ENCODE data around the gene ONECUT2.

The ONECUT2 gene

DNA sequence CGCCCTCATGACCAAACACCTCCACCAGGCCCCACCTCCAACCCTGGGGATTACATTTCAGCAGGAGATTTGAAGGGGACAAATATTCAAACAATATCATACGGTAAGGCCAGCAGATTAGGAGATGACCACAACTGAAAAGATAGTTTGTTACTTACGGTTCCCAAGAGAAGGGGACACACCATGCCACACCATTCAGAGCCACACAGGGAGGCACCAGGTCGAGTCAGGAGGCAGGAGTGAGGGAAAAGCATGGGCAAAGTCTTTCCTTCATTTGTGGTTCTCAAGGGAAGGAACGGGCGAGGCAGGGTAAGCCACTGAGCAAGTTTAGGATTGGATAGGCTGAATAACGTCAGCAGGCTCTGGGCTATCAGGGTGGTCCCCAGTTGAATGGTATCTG is 94.0 kb downstream of the ONECUT2 start:
- DNase-seq (ENCODE audit: low read depth): no peak

DNA sequence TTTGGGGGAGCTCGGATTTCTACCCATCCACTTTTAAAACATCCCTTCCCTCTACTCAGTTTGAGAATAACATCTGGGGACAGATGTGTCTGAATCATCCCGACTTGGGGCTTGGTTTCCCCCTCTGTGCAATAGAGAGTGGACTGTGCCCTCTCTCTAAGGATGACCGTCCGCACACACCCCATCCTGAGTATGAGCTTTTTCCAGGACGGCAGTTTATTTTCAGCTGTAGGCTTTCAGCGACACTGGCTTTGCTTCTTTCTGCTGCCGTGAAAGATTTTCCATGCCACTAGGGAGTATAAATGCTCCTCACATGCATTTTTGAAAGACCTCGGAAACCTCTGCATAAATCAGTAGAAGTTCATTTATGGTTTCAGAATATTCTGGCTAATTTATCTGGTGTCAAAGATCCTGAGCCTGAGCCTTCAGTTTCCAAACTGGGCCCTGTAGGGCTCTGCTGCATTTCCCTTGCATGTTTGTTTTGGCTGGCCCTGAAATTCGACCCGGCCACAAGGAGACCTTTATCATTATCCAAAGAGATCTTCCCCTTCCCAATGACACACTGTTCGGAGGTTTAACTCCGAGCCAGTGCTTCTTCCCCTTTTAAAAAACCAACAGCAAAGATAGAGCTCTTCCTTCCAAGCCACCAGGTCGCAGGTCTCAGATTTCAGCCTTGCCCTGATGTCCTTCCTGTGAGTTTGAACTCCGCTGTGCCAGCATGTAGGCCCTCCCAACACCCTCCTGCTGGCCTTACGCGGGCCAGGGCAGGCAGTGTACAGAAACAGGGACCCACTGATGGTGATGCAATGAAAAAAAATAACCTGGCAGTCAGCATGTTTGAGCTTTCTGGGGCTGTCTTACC is 98.1 kb downstream of the ONECUT2 start:
- no peak for DNase-seq (ENCODE audit: low read depth)

DNA sequence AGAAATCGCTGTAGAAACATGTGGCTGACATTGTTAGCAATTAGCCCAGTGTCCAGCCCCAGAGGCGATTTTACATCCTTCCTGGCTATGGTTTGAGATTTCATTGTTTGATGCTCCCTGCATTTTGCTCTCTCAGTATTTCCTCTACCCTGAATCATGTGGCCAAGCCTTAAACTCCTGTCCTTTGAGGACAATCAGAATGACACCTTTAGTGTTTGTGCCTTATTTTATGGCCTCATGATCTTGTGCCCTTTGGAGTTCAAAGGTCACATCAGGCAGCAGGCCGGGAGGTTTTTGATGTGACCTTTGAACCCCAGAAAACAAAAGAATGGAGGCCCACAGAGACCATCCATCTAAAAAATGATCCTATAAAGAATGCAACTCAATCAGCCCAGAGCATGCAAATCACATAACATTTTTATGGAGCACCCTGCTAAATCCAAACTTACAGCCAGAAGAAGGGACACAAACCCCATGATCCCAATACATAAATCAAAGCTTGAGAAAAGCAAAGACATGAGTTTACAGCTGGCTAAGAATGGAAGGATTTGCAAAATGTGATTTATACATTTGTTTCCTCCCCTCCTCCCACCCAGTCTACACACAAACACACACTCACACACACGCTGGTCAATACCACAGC is 98.8 kb downstream of the ONECUT2 start:
- DNase-seq (ENCODE audit: low read depth): no peak

DNA sequence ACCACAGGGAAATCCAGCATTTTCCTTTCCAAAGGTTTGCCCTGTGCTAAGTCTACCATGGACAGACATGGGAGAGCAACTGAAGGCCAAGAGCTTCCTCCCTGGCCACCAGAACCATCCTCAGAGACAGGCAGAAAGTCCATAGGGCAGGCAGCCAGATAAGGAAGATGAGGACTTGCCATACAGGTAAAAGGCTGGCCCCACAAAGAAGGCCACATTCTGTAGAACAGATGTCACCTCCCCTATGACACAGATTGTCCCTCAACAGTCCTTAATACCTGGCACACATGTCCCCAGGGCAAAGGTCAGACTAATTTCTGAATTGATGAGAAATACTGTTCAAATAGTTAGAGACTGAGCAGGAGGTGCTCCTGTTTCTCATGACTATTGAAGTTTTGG is 99.3 kb downstream of the ONECUT2 start:
- DNase-seq (ENCODE audit: low read depth): no peak

DNA sequence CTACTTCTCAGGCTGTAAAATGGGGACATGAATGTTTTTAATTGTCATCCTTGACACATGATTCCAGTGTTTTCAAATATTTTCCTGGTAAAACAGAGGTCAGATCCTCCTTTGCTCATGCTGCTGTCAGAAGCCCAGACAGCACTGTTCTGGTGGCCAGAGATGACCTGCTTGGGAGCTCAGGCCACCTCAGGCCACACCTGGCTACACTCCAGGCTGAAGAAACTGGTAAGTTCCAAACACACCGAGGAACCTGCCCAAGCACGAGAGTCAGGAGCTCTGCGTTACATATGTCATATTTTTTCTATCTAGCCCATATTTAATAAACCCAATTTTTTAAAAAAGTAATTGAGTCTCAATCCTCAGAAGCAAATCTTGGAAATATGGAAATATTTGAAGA is 103.4 kb downstream of the ONECUT2 start:
- no peak for DNase-seq (ENCODE audit: low read depth)

DNA sequence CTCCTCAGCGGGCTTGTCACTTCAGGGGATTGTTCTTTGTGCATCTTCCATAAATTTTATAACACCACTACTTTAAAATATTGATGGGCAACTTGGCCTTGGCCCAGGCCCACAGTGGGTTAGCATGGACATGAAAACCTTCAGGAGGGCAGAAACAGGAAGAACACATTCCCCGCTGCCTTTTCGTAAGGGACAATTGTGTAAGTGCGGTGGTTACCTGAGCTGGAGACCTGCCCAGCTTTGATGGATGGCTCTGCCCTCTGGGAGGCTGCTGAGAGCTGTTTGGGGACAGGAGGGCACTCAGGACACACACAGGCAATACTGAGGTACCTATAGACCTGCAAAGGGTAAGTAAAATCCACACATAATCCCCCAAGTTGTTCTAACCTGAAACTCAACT is 104.5 kb downstream of the ONECUT2 start:
- DNase-seq (ENCODE audit: low read depth): no peak

Measured in activated T-cell treated with anti-CD3 and anti-CD28 coated beads for 1 hour (primary cell).